Measurements from ENCODE around the gene CDT1. TPM values are rescaled to one million over a fixed set of nuclear protein-coding genes. Genes with fewer than 3 reads are reported as not detected.

CDT1 gene
- total RNA-seq, 1 donor from 2014 or later, result 9.4 TPM

- no peak for DNase-seq (ENCODE audit: low read depth, low spot score)
Observed at GRCh38 chr16:88836791-88837190, 33.2 kb downstream of the CDT1 start.

DNA sequence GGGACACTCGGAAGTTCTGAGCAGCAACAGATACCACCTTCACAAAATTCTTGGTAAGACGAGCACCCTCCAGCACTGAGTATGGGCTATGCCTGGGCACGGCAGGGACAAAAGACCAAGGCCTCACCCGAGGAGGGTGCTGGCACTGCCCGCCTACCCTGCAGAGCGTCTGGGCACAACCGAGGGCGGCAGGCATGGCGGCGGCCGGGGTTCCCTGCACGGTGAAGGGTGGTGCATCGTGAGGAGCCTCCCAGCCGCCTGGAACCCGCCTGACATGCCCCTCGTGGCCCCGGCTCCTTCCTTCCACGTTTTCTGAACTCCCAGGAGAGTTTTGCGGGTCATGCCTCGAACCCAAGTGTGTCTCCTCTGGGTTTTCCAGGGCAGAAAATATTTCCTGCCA, 34.2 kb downstream of the CDT1 start:
- DNase-seq (ENCODE audit: low read depth, low spot score), result no peak

DNA sequence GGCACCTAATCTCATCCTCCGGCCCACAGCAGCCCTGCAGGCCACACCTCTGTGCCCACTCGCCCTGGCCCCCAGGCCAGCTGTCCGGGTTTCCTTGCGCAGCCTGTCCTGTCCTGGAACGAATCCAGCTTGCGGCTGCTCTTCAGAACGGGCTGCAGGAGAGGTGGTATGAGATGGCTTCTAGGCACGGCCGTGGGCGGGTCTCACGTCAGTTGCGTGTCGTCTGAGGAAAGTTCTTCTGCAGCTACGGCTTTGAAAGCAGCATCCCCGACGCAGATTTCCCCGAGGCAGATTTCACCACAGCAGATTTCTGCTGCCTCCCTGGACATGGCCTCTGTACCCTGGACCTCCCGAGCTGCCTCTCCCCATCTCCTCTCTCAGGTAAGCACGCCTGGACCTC, 35.0 kb downstream of the CDT1 start:
- DNase-seq (ENCODE audit: low read depth, low spot score), result no peak

GRCh38 chr16:88839026-88839529, 35.5 kb downstream of the CDT1 start:
- no peak for DNase-seq (ENCODE audit: low read depth, low spot score)

GRCh38 chr16:88839745-88840599, 36.4 kb downstream of the CDT1 start:
- DNase-seq (ENCODE audit: low read depth, low spot score), result no peak

DNA sequence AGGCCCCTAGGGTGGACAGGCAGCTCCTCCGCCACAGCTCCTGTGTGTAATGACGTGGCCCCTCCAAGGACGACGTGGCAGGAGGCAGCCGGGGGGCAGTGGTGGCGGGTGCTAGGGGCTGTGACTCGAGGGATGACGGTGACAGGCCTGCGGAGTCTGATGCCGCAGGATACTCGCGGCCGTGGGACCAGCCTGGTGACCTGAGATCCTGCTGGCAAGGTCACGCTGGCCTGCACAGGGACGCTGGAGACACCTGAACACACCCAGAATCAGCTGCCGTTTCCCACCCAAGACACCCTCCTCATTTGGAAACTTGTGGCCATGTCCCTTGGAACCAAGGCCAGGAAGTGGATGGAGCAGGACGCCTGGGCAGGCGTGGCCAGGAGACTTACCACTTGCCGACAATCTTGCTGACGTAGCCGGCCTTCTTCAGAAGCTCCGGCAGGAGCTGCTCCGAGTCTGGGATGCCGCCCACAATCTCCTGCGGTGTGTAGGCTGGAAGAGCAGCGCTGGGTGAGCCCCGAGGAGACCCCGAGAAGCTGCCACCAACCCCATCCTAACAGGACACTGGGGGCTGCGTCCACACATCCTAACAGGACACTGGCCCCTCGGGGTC, 37.1 kb downstream of the CDT1 start:
- no peak for DNase-seq (ENCODE audit: low read depth, low spot score)

DNA sequence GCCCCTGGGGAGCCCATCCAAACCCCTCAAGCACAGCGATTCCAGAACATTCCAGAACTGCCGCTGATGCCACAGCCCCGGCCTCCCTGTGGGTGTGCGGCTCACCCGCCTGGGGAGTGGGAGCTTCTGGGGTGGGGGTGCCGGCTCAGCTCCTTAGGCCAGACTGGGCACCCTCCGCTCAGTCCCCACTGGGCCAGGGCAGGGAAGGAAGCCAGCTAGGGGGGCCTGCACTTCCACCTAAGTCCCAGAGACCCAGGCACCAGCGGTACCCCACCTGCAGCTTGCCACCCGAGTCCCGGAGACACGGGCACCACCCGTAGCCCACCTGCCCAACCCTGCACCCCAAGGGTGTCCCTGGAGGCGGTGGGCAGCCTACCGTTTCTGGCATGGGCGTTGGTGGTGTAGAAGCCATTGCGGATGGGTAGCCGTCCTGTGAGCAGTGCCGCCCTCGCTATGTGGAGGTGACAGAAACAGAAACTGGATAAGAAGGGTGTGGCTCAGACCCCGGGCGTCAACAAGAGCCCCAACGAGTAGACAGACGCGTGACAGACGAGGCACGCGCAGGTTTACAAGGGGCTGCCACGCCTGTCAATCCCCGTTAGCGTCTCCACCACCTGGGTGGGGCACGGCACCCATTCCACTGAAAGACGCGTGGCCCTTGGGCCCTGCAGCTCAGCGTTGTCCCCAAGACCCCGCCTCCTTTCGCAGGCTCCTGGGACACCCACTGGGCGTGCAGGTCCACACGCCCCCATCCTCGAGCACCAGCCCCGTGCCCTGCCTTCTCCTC, 38.1 kb downstream of the CDT1 start:
- DNase-seq (ENCODE audit: low read depth, low spot score), result no peak

- DNase-seq (ENCODE audit: low read depth, low spot score), result no peak
Observed at GRCh38 chr16:88842308-88842756, 38.7 kb downstream of the CDT1 start.

DNA sequence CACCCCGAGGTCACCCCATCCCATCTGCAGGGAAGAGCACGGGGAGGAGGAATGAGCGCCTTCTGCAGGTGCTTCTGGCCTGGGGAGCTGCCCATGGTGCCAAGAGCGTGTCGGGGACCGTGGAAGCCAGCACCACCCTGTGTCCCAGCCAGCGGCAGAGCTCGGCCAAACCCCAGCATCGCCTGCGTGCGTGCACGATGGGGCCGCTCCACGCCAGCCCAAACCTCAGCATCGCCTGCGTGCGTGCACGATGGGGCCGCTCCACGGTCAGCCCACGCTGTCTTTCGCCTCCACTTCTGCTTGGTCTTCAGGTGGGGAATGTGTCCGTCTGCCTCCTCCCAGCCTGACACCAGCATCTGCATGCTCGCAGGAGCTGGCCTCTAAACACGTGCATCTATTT, 39.2 kb downstream of the CDT1 start:
- no peak for DNase-seq (ENCODE audit: low read depth, low spot score)

DNA sequence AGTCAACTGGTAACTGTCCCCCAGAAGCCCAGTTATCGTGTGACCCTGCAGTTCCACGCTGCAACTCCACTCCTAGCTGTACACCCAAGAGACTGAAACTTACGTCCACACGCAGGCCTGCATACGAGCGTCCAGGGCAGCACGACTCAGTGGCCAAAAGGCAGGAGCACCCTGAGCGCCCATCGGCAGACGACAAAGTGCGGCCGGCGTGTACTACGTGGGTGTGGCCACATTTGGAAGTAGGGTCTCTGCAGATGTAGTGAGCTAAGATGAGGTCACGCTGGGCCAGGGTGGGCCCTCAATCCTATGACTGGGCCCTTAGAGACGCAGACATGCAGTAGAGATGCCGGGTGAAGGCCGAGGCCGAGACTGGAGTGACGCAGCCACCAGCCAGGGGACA, 39.7 kb downstream of the CDT1 start:
- no peak for DNase-seq (ENCODE audit: low read depth, low spot score)

DNA sequence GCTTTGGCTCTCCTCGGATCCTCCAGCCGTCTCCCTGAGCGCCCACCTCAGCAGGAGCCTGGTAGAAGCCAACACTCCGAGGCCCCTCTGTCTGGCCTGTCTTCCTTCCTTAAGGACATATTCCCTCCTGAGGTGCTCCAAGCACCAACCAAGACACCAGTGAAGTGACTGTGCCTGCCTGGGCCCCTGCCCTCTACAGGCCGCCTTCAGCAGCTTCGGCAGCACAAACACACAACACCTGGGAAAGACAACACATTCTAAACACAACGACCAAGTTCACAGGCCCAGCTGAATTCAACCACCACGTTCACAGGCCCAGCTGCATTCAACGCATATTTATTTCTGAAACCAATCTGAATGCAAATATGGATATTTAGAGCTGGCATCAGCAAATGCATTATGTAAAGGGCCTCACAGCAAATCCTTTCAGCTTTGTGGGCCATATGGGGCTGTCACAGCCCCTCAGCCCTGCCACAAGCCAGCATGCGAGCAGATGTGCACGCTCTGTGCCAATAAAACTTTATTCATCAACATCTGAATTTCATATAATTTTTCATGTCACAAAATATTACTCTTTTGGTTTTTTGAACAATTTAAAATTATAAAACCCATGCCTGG, 40.9 kb downstream of the CDT1 start:
- DNase-seq (ENCODE audit: low read depth, low spot score), result no peak

- DNase-seq (ENCODE audit: low read depth, low spot score), result no peak
Observed at GRCh38 chr16:88846088-88846487, 42.5 kb downstream of the CDT1 start.

- no peak for DNase-seq (ENCODE audit: low read depth, low spot score)
Observed at GRCh38 chr16:88847654-88848053, 44.1 kb downstream of the CDT1 start.

- no peak for DNase-seq (ENCODE audit: low read depth, low spot score)
Observed at GRCh38 chr16:88848557-88848956, 45.0 kb downstream of the CDT1 start.

GRCh38 chr16:88850531-88851199, 47.1 kb downstream of the CDT1 start:
- DNase-seq (ENCODE audit: low read depth, low spot score), result no peak

DNA sequence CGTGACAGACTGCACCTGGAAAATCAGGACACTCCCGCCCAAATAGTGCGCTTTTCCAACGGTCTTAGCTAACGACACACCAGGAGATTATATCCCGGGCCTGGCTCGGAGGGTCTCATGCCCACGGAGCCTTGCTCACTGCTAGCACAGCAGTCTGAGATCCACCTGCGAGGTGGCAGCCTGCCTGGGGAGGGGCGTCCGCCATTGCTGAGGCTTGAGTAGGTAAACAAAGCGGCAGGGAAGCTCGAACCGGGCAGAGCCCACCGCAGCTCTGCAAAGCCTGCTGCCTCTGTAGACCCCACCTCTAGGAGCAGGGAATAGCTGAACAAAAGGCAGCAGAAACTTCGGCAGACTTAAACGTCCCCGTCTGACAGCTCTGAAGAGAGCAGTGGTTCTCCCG, 48.0 kb downstream of the CDT1 start:
- DNase-seq (ENCODE audit: low read depth, low spot score), result no peak

DNA sequence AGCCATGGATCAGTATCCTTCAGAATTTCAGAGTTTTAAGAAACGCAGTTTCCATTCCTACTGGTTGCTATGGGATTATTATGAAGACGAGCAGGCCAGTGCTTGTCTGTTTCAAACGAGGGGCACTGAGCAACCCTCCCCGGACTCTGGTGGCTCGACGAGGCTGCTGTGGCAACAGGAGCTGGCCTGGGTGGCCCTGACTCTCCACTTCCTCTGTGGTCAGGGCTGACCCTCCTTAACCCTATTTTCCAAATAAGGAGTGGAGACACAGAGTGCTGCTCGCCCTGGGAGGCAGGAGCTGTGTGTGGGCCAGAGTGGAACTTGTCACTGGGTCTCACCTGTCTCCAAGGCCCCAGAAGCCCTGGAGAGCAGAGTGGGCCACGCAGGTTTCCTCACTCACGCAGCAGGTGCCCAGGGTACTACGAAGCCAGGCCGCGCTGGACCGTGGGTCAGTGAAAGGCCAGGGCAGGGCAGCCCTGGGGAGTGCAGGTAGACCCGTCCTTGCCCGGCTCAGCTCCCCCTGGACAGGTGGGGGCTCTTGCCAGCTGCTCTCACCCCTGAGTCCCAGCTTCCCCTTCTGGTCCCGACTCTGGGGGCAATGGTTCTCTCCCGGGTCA, 49.8 kb downstream of the CDT1 start:
- DNase-seq (ENCODE audit: low read depth, low spot score), result no peak

DNA sequence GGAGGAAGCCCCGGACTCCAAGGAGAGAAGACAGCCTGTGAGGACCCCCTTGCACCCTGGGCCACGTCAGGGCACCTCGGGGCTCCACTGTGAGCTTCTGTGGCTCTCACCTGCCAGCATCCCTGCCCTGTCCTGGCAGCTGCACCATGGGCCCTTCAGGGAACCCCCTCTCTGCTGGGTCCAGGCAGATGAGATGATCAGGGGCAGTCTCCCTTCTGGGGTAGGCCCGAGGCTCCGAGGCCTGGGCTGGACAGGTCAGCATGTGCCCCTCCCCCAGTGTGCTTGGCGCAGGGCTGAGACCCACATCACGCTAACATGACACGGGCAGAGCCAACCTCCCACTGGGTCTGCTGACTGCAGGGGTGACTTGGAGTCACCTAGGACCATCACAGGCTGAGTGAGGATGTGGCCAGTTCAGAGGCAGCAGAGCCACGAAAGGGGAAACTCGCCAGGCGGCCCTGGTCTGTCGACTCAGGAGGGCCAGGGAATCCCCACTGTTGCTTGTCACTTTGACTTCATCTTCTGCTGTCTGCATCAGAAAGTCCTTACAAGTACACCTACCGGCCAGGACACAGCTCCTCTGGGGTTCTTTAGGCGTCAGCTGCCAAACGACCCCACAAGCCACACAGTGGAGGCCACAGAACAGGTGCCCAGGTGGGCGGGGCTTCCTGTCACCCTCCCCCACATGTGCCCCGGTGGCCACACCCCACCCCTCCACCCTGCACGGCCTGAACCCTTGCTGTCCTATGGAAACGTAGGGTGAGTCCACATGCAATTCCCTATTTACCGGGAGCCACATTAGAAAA, 50.9 kb downstream of the CDT1 start:
- DNase-seq (ENCODE audit: low read depth, low spot score), result no peak

- DNase-seq (ENCODE audit: low read depth, low spot score), result no peak
Observed at GRCh38 chr16:88855176-88855575, 51.6 kb downstream of the CDT1 start.

GRCh38 chr16:88855736-88856121, 52.1 kb downstream of the CDT1 start:
- DNase-seq (ENCODE audit: low read depth, low spot score), result no peak
